Immature natural killer cell (primary cell): Measurements from ENCODE around the gene YTHDF1. TPM values are rescaled to one million over a fixed set of nuclear protein-coding genes. Genes with fewer than 3 reads are reported as not detected.
"Not testable (repeated sequence)": the region's sequence is repeated elsewhere in the genome, so short reads cannot be mapped to it uniquely, and the experiment has no call there.

Experiments
- DNase-seq, 3 donors: peaks; one replicate each; pipeline ENCODE4 v3.0.0; 2022; ENCODE audit warnings: mixed read lengths in 1 of 3
- H3K27ac Mint-ChIP-seq, 6 donors: one replicate each; pipeline ENCODE4 v1.8.0; 2020; ENCODE audit warnings: mixed read lengths in 6 of 6, mild to moderate bottlenecking in 5 of 6, inconsistent platforms in 4 of 6, moderate library complexity in 3 of 6
- H3K27me3 Mint-ChIP-seq, 3 donors: one replicate each; pipeline ENCODE4 v1.8.0; 2020 to 2021; ENCODE audit warnings: low read depth in 3 of 3, mild to moderate bottlenecking in 3 of 3, mixed read lengths in 3 of 3, moderate library complexity in 3 of 3, inconsistent platforms in 1 of 3
- H3K36me3 Mint-ChIP-seq, 3 donors: one replicate each; pipeline ENCODE4 v1.8.0; 2020; ENCODE audit warnings: mixed read lengths in 3 of 3, inconsistent platforms in 2 of 3, mild to moderate bottlenecking in 2 of 3
- H3K4me1 Mint-ChIP-seq, 2 donors: one replicate each; pipeline ENCODE4 v1.8.0; 2020; ENCODE audit warnings: inconsistent platforms in 2 of 2, mild to moderate bottlenecking in 2 of 2, mixed read lengths in 2 of 2, moderate library complexity in 1 of 2
- H3K4me3 Mint-ChIP-seq, 5 donors: one replicate each; pipeline ENCODE4 v1.8.0; 2020; ENCODE audit warnings: mild to moderate bottlenecking in 5 of 5, mixed read lengths in 5 of 5, inconsistent platforms in 3 of 5, moderate library complexity in 3 of 5
- H3K9me3 Mint-ChIP-seq, 6 donors: one replicate each; pipeline ENCODE4 v1.8.0; 2020; ENCODE audit warnings: mild to moderate bottlenecking in 6 of 6, mixed read lengths in 6 of 6, inconsistent platforms in 4 of 6, moderate library complexity in 3 of 6
- polyA plus RNA-seq, 3 donors: library from polyadenylated mRNA; unstranded; fragments of 300-500 nt; fragmentation: Illumina TruSeq; gene quantifications; one replicate each; pipeline ENCODE4 v1.2.3, GENCODE V29; 2021

YTHDF1 gene
- polyA plus RNA-seq, 3 donors from 2014 or later = 22.6 to 30.7 (median 24.1) TPM

- H3K4me1 Mint-ChIP-seq = peaks cover 0 to 4% of the 10 kb centered on the region in 2 donors
- H3K27me3 Mint-ChIP-seq = peaks cover 14 to 15% (median 14%) of the 10 kb centered on the region in 3 donors
- no peak for DNase-seq
- no peaks in the 10 kb centered on the region for H3K9me3 Mint-ChIP-seq
- H3K4me3 Mint-ChIP-seq = peak overlapping the region in 1 of 5 donors; percentile 20
- H3K27ac Mint-ChIP-seq = no peak overlapping the region
- H3K36me3 Mint-ChIP-seq = no peaks in the 10 kb centered on the region
Measured at GRCh38 chr20:63254606-63255384, 38.9 kb upstream of the YTHDF1 start.

- Mint-ChIP-seq H3K4me1 (peaks cover 0 to 4% of the 10 kb centered on the region in 2 donors), H3K4me3 (peak within 1 kb of the TSS in 1 of 5 donors; percentile 20), H3K9me3 (no peaks in the 10 kb centered on the region), H3K36me3 (no peaks in the 10 kb centered on the region), H3K27ac (no peak within 1 kb of the TSS), H3K27me3 (peaks cover 14 to 15% (median 14%) of the 10 kb centered on the region in 3 donors)
- DNase-seq = no peak
Measured at GRCh38 chr20:63254232-63254605, 38.3 kb upstream of the YTHDF1 start, which contains the start of gene NKAIN4. Gene NKAIN4 (minus strand): TSS chr20:63254463. CDS start chr20:63254450, 13 bp downstream.

GRCh38 chr20:63253438-63254231 lies 37.7 kb upstream of the YTHDF1 start:
- Mint-ChIP-seq H3K4me1 (peaks cover 0 to 4% of the 10 kb centered on the region in 2 donors), H3K27me3 (peaks cover 15 to 17% (median 15%) of the 10 kb centered on the region in 3 donors)
- no peak for DNase-seq

GRCh38 chr20:63253065-63253437 lies 37.1 kb upstream of the YTHDF1 start:
- peaks cover 15 to 18% (median 18%) of the 10 kb centered on the region in 3 donors for H3K27me3 Mint-ChIP-seq
- DNase-seq = no peak
- H3K9me3 Mint-ChIP-seq = no peaks in the 10 kb centered on the region
- peaks cover 0 to 4% of the 10 kb centered on the region in 2 donors for H3K4me1 Mint-ChIP-seq
- peak overlapping the region in 2 of 5 donors; percentile 24 to 38 for H3K4me3 Mint-ChIP-seq
- H3K36me3 Mint-ChIP-seq = no peaks in the 10 kb centered on the region
- no peak overlapping the region for H3K27ac Mint-ChIP-seq

More at GRCh38 chr20:63253438-63254231, 37.7 kb upstream of the YTHDF1 start:
- Mint-ChIP-seq H3K4me3 (no peak overlapping the region), H3K27ac (no peak overlapping the region), H3K9me3 (no peaks in the 10 kb centered on the region), H3K36me3 (no peaks in the 10 kb centered on the region)

- Mint-ChIP-seq H3K27ac (no peak overlapping the region), H3K4me3 (no peak overlapping the region), H3K4me1 (peaks cover 0 to 4% of the 10 kb centered on the region in 2 donors), H3K27me3 (peaks cover 10 to 18% (median 18%) of the 10 kb centered on the region in 3 donors), H3K36me3 (no peaks in the 10 kb centered on the region), H3K9me3 (no peaks in the 10 kb centered on the region)
- no peak for DNase-seq
Measured at GRCh38 chr20:63252284-63252711, 36.4 kb upstream of the YTHDF1 start.

GRCh38 chr20:63251350-63251749 lies 35.4 kb upstream of the YTHDF1 start:
- peaks cover 10 to 16% (median 15%) of the 10 kb centered on the region in 3 donors for H3K27me3 Mint-ChIP-seq
- not testable (repeated sequence) for DNase-seq, H3K4me3 Mint-ChIP-seq, H3K36me3 Mint-ChIP-seq, H3K9me3 Mint-ChIP-seq, H3K27ac Mint-ChIP-seq, H3K4me1 Mint-ChIP-seq

GRCh38 chr20:63249891-63250290 lies 34.0 kb upstream of the YTHDF1 start:
- no peak for DNase-seq
- Mint-ChIP-seq H3K27ac (no peak overlapping the region), H3K4me1 (peaks cover 0 to 4% of the 10 kb centered on the region in 2 donors), H3K27me3 (peaks cover 2 to 16% (median 15%) of the 10 kb centered on the region in 3 donors), H3K36me3 (no peaks in the 10 kb centered on the region), H3K9me3 (no peaks in the 10 kb centered on the region), H3K4me3 (no peak overlapping the region)

GRCh38 chr20:63248835-63249591 lies 33.1 kb upstream of the YTHDF1 start:
- Mint-ChIP-seq H3K9me3 (no peaks in the 10 kb centered on the region), H3K36me3 (no peaks in the 10 kb centered on the region), H3K4me1 (peaks cover 0 to 4% of the 10 kb centered on the region in 2 donors), H3K27ac (no peak overlapping the region), H3K27me3 (peaks cover 2 to 15% (median 14%) of the 10 kb centered on the region in 3 donors), H3K4me3 (no peak overlapping the region)
- DNase-seq = no peak

GRCh38 chr20:63247671-63248228 lies 31.8 kb upstream of the YTHDF1 start:
- no peak for DNase-seq
- no peak overlapping the region for H3K4me3 Mint-ChIP-seq
- H3K36me3 Mint-ChIP-seq = no peaks in the 10 kb centered on the region
- peaks cover 0 to 10% (median 10%) of the 10 kb centered on the region in 3 donors for H3K27me3 Mint-ChIP-seq
- peaks cover 0 to 2% of the 10 kb centered on the region in 2 donors for H3K4me1 Mint-ChIP-seq
- H3K27ac Mint-ChIP-seq = no peak overlapping the region
- no peaks in the 10 kb centered on the region for H3K9me3 Mint-ChIP-seq

GRCh38 chr20:63246490-63247288 lies 30.8 kb upstream of the YTHDF1 start:
- H3K27ac Mint-ChIP-seq = no peak overlapping the region
- no peaks in the 10 kb centered on the region for H3K9me3 Mint-ChIP-seq
- no peaks in the 10 kb centered on the region for H3K4me1 Mint-ChIP-seq
- no peak for DNase-seq
- H3K27me3 Mint-ChIP-seq = peaks cover 0 to 8% (median 5%) of the 10 kb centered on the region in 3 donors
- H3K4me3 Mint-ChIP-seq = no peak overlapping the region
- H3K36me3 Mint-ChIP-seq = no peaks in the 10 kb centered on the region

- no peaks in the 10 kb centered on the region for H3K9me3 Mint-ChIP-seq
Measured at GRCh38 chr20:63244468-63244867, 28.5 kb upstream of the YTHDF1 start.

GRCh38 chr20:63243604-63244247 lies 27.8 kb upstream of the YTHDF1 start:
- H3K4me1 Mint-ChIP-seq = no peaks in the 10 kb centered on the region
- H3K27me3 Mint-ChIP-seq = peaks cover 0 to 3% (median 1%) of the 10 kb centered on the region in 3 donors
- no peak overlapping the region for H3K4me3 Mint-ChIP-seq
- DNase-seq = no peak
- no peaks in the 10 kb centered on the region for H3K36me3 Mint-ChIP-seq
- H3K27ac Mint-ChIP-seq = no peak overlapping the region
- no peaks in the 10 kb centered on the region for H3K9me3 Mint-ChIP-seq

More at GRCh38 chr20:63244468-63244867, 28.5 kb upstream of the YTHDF1 start:
- DNase-seq = no peak
- H3K27ac Mint-ChIP-seq = no peak overlapping the region
- H3K36me3 Mint-ChIP-seq = no peaks in the 10 kb centered on the region
- H3K4me1 Mint-ChIP-seq = no peaks in the 10 kb centered on the region
- peaks cover 0 to 4% (median 3%) of the 10 kb centered on the region in 3 donors for H3K27me3 Mint-ChIP-seq
- no peak overlapping the region for H3K4me3 Mint-ChIP-seq
